Hepatocyte (in vitro differentiated cells): ENCODE results near the gene ALPL.

ENCODE experiments used
- EZH2 ChIP-seq: fragments of 200-600 bp; sonication (generic); IDR thresholded peaks from 2 replicates; pipeline ENCODE4 v1.6.1; 2016; ENCODE audit warnings: antibody characterized with exemption, mild to moderate bottlenecking, borderline replicate concordance
- TF ChIP-seq, protein P1 (sequence below): fragments of 200-600 bp; sonication (generic); IDR thresholded peaks from 2 replicates; pipeline ENCODE4 v1.5.1; 2016; ENCODE audit warnings: antibody characterized with exemption, mild to moderate bottlenecking; ENCODE audit not compliant: poor library complexity

DNA sequence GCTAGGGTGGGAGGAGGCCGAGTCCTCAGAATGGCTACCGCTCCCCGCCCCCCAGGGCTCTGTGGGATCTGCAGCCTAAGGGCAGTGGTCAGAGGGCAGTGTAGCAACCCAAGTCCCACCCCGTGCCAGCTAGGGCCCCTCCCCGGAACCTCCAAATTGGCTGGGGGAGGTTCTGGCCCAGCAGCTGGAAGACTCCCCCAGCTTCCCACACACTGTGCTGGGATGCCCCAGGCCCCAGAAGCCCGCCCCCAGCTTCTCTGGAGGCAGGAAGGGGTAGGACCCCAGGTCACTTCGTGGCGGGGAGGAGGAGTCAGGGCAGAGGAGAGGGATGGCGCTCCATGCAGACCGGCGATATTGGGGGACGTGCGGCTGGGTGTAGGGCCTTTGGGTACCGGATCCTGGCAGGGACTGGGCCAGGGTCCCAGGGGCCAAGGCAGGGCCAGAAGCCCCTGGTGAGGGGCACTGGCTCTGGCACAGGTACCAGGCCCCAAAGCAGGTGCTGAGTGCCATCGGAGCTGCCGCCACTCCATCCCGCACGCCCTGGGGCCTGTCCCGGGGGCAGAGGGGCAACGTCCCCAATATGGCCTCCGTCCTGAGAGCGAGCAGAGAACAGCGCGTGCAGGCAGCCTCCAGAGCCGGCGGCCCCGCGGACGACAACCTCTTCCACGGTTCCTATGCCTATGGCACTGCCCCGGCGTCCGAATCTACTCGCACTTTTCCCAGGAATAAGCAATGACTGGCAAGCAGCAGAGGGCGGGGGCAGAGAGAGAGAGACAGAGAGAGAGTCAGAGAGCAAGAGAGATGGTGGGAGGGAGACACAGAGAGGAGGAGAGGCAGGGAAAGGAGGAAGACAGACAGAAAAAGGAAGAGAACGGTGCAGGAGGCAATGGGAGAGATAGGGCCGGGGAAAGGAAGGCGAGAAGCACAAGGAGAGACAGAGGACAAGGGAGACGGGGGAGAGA lies 94.2 kb downstream of the ALPL start:
- TF ChIP-seq, protein P1, sequence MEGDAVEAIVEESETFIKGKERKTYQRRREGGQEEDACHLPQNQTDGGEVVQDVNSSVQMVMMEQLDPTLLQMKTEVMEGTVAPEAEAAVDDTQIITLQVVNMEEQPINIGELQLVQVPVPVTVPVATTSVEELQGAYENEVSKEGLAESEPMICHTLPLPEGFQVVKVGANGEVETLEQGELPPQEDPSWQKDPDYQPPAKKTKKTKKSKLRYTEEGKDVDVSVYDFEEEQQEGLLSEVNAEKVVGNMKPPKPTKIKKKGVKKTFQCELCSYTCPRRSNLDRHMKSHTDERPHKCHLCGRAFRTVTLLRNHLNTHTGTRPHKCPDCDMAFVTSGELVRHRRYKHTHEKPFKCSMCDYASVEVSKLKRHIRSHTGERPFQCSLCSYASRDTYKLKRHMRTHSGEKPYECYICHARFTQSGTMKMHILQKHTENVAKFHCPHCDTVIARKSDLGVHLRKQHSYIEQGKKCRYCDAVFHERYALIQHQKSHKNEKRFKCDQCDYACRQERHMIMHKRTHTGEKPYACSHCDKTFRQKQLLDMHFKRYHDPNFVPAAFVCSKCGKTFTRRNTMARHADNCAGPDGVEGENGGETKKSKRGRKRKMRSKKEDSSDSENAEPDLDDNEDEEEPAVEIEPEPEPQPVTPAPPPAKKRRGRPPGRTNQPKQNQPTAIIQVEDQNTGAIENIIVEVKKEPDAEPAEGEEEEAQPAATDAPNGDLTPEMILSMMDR: no peak
- no peak for TF ChIP-seq EZH2
